ENCODE measurements around the gene CCSER1.

CCSER1 gene

GRCh38 chr4:90425893-90426292 is 298.7 kb downstream of the CCSER1 start:
- H3K9ac ChIP-seq (ENCODE audit: low read length in 2 of 2): no peak overlapping the region
- H3K4me3 ChIP-seq (ENCODE audit: low read length in 2 of 2): no peak overlapping the region
- no peaks in the 10 kb centered on the region for H3K36me3 ChIP-seq (ENCODE audit: control insufficient read depth in 2 of 2, insufficient read depth in 2 of 2, low read length in 2 of 2)
- H3K4me1 ChIP-seq (ENCODE audit: control insufficient read depth, insufficient read depth, low read length): no peaks in the 10 kb centered on the region
- H3K27me3 ChIP-seq (ENCODE audit: control insufficient read depth in 1 of 2, insufficient read depth in 2 of 2, low read length in 2 of 2): no peaks in the 10 kb centered on the region
- no peaks in the 10 kb centered on the region for H3K9me3 ChIP-seq (ENCODE audit: control insufficient read depth in 2 of 2, low read length in 2 of 2)
- no peak overlapping the region for H3K27ac ChIP-seq (ENCODE audit: low read length)

GRCh38 chr4:90438522-90438921 is 311.3 kb downstream of the CCSER1 start:
- H3K27ac ChIP-seq (ENCODE audit: low read length): no peak overlapping the region
- H3K4me1 ChIP-seq (ENCODE audit: control insufficient read depth, insufficient read depth, low read length): no peaks in the 10 kb centered on the region
- no peaks in the 10 kb centered on the region for H3K9me3 ChIP-seq (ENCODE audit: control insufficient read depth in 2 of 2, low read length in 2 of 2)
- H3K9ac ChIP-seq (ENCODE audit: low read length in 2 of 2): no peak overlapping the region
- H3K27me3 ChIP-seq (ENCODE audit: control insufficient read depth in 1 of 2, insufficient read depth in 2 of 2, low read length in 2 of 2): no peaks in the 10 kb centered on the region
- no peak overlapping the region for H3K4me3 ChIP-seq (ENCODE audit: low read length in 2 of 2)
- no peaks in the 10 kb centered on the region for H3K36me3 ChIP-seq (ENCODE audit: control insufficient read depth in 2 of 2, insufficient read depth in 2 of 2, low read length in 2 of 2)

- Histone ChIP-seq H3K27ac (ENCODE audit: low read length) (no peak overlapping the region), H3K4me1 (ENCODE audit: control insufficient read depth, insufficient read depth, low read length) (no peaks in the 10 kb centered on the region), H3K36me3 (ENCODE audit: control insufficient read depth in 2 of 2, insufficient read depth in 2 of 2, low read length in 2 of 2) (no peaks in the 10 kb centered on the region)
Measured at GRCh38 chr4:90441770-90442169, 314.6 kb downstream of the CCSER1 start.

GRCh38 chr4:90442619-90443018 is 315.4 kb downstream of the CCSER1 start:
- no peak overlapping the region for H3K27ac ChIP-seq (ENCODE audit: low read length)
- no peaks in the 10 kb centered on the region for H3K36me3 ChIP-seq (ENCODE audit: control insufficient read depth in 2 of 2, insufficient read depth in 2 of 2, low read length in 2 of 2)
- no peak overlapping the region for H3K9ac ChIP-seq (ENCODE audit: low read length in 2 of 2)
- no peaks in the 10 kb centered on the region for H3K9me3 ChIP-seq (ENCODE audit: control insufficient read depth in 2 of 2, low read length in 2 of 2)
- no peak overlapping the region for H3K4me3 ChIP-seq (ENCODE audit: low read length in 2 of 2)
- H3K4me1 ChIP-seq (ENCODE audit: control insufficient read depth, insufficient read depth, low read length): no peaks in the 10 kb centered on the region
- H3K27me3 ChIP-seq (ENCODE audit: control insufficient read depth in 1 of 2, insufficient read depth in 2 of 2, low read length in 2 of 2): no peaks in the 10 kb centered on the region

More at GRCh38 chr4:90441770-90442169, 314.6 kb downstream of the CCSER1 start:
- Histone ChIP-seq H3K9ac (ENCODE audit: low read length in 2 of 2) (no peak overlapping the region), H3K9me3 (ENCODE audit: control insufficient read depth in 2 of 2, low read length in 2 of 2) (no peaks in the 10 kb centered on the region), H3K4me3 (ENCODE audit: low read length in 2 of 2) (no peak overlapping the region), H3K27me3 (ENCODE audit: control insufficient read depth in 1 of 2, insufficient read depth in 2 of 2, low read length in 2 of 2) (no peaks in the 10 kb centered on the region)

GRCh38 chr4:90443231-90443630 is 316.0 kb downstream of the CCSER1 start:
- Histone ChIP-seq H3K4me3 (ENCODE audit: low read length in 2 of 2) (no peak overlapping the region), H3K27ac (ENCODE audit: low read length) (no peak overlapping the region), H3K27me3 (ENCODE audit: control insufficient read depth in 1 of 2, insufficient read depth in 2 of 2, low read length in 2 of 2) (no peaks in the 10 kb centered on the region), H3K36me3 (ENCODE audit: control insufficient read depth in 2 of 2, insufficient read depth in 2 of 2, low read length in 2 of 2) (no peaks in the 10 kb centered on the region), H3K9me3 (ENCODE audit: control insufficient read depth in 2 of 2, low read length in 2 of 2) (no peaks in the 10 kb centered on the region), H3K9ac (ENCODE audit: low read length in 2 of 2) (no peak overlapping the region), H3K4me1 (ENCODE audit: control insufficient read depth, insufficient read depth, low read length) (no peaks in the 10 kb centered on the region)

- H3K4me1 ChIP-seq (ENCODE audit: control insufficient read depth, insufficient read depth, low read length): no peaks in the 10 kb centered on the region
- H3K9ac ChIP-seq (ENCODE audit: low read length in 2 of 2): no peak overlapping the region
- H3K36me3 ChIP-seq (ENCODE audit: control insufficient read depth in 2 of 2, insufficient read depth in 2 of 2, low read length in 2 of 2): no peaks in the 10 kb centered on the region
- no peak overlapping the region for H3K4me3 ChIP-seq (ENCODE audit: low read length in 2 of 2)
- H3K27ac ChIP-seq (ENCODE audit: low read length): no peak overlapping the region
- H3K9me3 ChIP-seq (ENCODE audit: control insufficient read depth in 2 of 2, low read length in 2 of 2): no peaks in the 10 kb centered on the region
- no peaks in the 10 kb centered on the region for H3K27me3 ChIP-seq (ENCODE audit: control insufficient read depth in 1 of 2, insufficient read depth in 2 of 2, low read length in 2 of 2)
Measured at GRCh38 chr4:90444904-90445303, 317.7 kb downstream of the CCSER1 start.

- H3K36me3 ChIP-seq (ENCODE audit: control insufficient read depth in 2 of 2, insufficient read depth in 2 of 2, low read length in 2 of 2): no peaks in the 10 kb centered on the region
- no peaks in the 10 kb centered on the region for H3K4me1 ChIP-seq (ENCODE audit: control insufficient read depth, insufficient read depth, low read length)
- no peak overlapping the region for H3K9ac ChIP-seq (ENCODE audit: low read length in 2 of 2)
- no peak overlapping the region for H3K4me3 ChIP-seq (ENCODE audit: low read length in 2 of 2)
- no peak overlapping the region for H3K27ac ChIP-seq (ENCODE audit: low read length)
- no peaks in the 10 kb centered on the region for H3K27me3 ChIP-seq (ENCODE audit: control insufficient read depth in 1 of 2, insufficient read depth in 2 of 2, low read length in 2 of 2)
- no peaks in the 10 kb centered on the region for H3K9me3 ChIP-seq (ENCODE audit: control insufficient read depth in 2 of 2, low read length in 2 of 2)
Measured at GRCh38 chr4:90445380-90445779, 318.2 kb downstream of the CCSER1 start.

GRCh38 chr4:90449626-90450025 is 322.4 kb downstream of the CCSER1 start:
- Histone ChIP-seq H3K36me3 (ENCODE audit: control insufficient read depth in 2 of 2, insufficient read depth in 2 of 2, low read length in 2 of 2) (no peaks in the 10 kb centered on the region), H3K27ac (ENCODE audit: low read length) (no peak overlapping the region), H3K4me3 (ENCODE audit: low read length in 2 of 2) (no peak overlapping the region), H3K4me1 (ENCODE audit: control insufficient read depth, insufficient read depth, low read length) (no peaks in the 10 kb centered on the region), H3K9ac (ENCODE audit: low read length in 2 of 2) (no peak overlapping the region), H3K27me3 (ENCODE audit: control insufficient read depth in 1 of 2, insufficient read depth in 2 of 2, low read length in 2 of 2) (no peaks in the 10 kb centered on the region), H3K9me3 (ENCODE audit: control insufficient read depth in 2 of 2, low read length in 2 of 2) (peaks cover 0 to 2% of the 10 kb centered on the region in 2 donors)

GRCh38 chr4:90456891-90457290 is 329.7 kb downstream of the CCSER1 start:
- H3K27ac ChIP-seq (ENCODE audit: low read length): no peak overlapping the region
- no peaks in the 10 kb centered on the region for H3K27me3 ChIP-seq (ENCODE audit: control insufficient read depth in 1 of 2, insufficient read depth in 2 of 2, low read length in 2 of 2)
- no peaks in the 10 kb centered on the region for H3K36me3 ChIP-seq (ENCODE audit: control insufficient read depth in 2 of 2, insufficient read depth in 2 of 2, low read length in 2 of 2)
- H3K4me1 ChIP-seq (ENCODE audit: control insufficient read depth, insufficient read depth, low read length): no peaks in the 10 kb centered on the region
- no peak overlapping the region for H3K9ac ChIP-seq (ENCODE audit: low read length in 2 of 2)
- H3K4me3 ChIP-seq (ENCODE audit: low read length in 2 of 2): no peak overlapping the region
- peaks cover 3 to 9% of the 10 kb centered on the region in 2 donors for H3K9me3 ChIP-seq (ENCODE audit: control insufficient read depth in 2 of 2, low read length in 2 of 2)

GRCh38 chr4:90457817-90458216 is 330.6 kb downstream of the CCSER1 start:
- peaks cover 3 to 9% of the 10 kb centered on the region in 2 donors for H3K9me3 ChIP-seq (ENCODE audit: control insufficient read depth in 2 of 2, low read length in 2 of 2)
- no peaks in the 10 kb centered on the region for H3K36me3 ChIP-seq (ENCODE audit: control insufficient read depth in 2 of 2, insufficient read depth in 2 of 2, low read length in 2 of 2)
- no peaks in the 10 kb centered on the region for H3K4me1 ChIP-seq (ENCODE audit: control insufficient read depth, insufficient read depth, low read length)
- H3K27me3 ChIP-seq (ENCODE audit: control insufficient read depth in 1 of 2, insufficient read depth in 2 of 2, low read length in 2 of 2): no peaks in the 10 kb centered on the region
- H3K9ac ChIP-seq (ENCODE audit: low read length in 2 of 2): no peak overlapping the region
- H3K4me3 ChIP-seq (ENCODE audit: low read length in 2 of 2): no peak overlapping the region
- H3K27ac ChIP-seq (ENCODE audit: low read length): no peak overlapping the region

GRCh38 chr4:90458576-90458975 is 331.4 kb downstream of the CCSER1 start:
- Histone ChIP-seq H3K9ac (ENCODE audit: low read length in 2 of 2) (no peak overlapping the region), H3K9me3 (ENCODE audit: control insufficient read depth in 2 of 2, low read length in 2 of 2) (peaks cover 3 to 9% of the 10 kb centered on the region in 2 donors), H3K4me1 (ENCODE audit: control insufficient read depth, insufficient read depth, low read length) (no peaks in the 10 kb centered on the region)

More at GRCh38 chr4:90458576-90458975, 331.4 kb downstream of the CCSER1 start:
- no peak overlapping the region for H3K4me3 ChIP-seq (ENCODE audit: low read length in 2 of 2)
- H3K36me3 ChIP-seq (ENCODE audit: control insufficient read depth in 2 of 2, insufficient read depth in 2 of 2, low read length in 2 of 2): no peaks in the 10 kb centered on the region
- H3K27ac ChIP-seq (ENCODE audit: low read length): no peak overlapping the region
- H3K27me3 ChIP-seq (ENCODE audit: control insufficient read depth in 1 of 2, insufficient read depth in 2 of 2, low read length in 2 of 2): no peaks in the 10 kb centered on the region

All from stomach smooth muscle (tissue), 2 donors.